Head of caudate nucleus (tissue), 42 donors: ENCODE data around the gene TFCP2L1.
A peak's percentile ranks its signal among the peaks of the same experiment; 100 is the strongest.
"Not testable (repeated sequence)": the region's sequence is repeated elsewhere in the genome, so short reads cannot be mapped to it uniquely, and the experiment has no call there.

Source experiments
- DNase-seq, 42 donors: peaks; one replicate each; pipeline versions ENCODE4 v3.0.0 to v3.0.0-alpha.2; 2020 to 2021; ENCODE audit warnings: mixed read lengths in 7 of 42
- intact Hi-C: fragments of 100-400 bp; cut with DNase I; formaldehyde crosslinking; loops from one replicate; pipeline ENCODE4 v1.15.0; 2022

The TFCP2L1 gene

DNA sequence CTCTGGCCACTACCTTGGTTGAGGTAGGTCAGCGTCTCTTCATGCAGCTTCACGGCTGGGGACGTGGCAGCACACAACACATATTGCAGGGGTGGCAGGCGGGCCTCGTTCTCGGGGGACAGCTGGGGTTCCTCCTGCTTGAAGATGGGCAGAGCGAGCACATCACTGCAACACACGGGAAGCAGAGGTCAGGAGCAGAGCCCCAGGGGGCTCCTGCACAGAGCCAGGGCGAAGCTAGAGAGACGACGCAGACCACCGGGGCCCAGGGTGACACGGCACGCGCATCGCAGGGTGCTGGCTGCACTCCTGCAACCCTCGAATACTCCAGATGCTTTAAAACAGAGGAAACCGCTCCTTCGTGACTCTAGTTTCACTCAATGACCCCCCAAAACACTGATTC is 3.9 kb downstream of the TFCP2L1 start:
- intact Hi-C loops, result no loop called here
- no peak for DNase-seq

DNA sequence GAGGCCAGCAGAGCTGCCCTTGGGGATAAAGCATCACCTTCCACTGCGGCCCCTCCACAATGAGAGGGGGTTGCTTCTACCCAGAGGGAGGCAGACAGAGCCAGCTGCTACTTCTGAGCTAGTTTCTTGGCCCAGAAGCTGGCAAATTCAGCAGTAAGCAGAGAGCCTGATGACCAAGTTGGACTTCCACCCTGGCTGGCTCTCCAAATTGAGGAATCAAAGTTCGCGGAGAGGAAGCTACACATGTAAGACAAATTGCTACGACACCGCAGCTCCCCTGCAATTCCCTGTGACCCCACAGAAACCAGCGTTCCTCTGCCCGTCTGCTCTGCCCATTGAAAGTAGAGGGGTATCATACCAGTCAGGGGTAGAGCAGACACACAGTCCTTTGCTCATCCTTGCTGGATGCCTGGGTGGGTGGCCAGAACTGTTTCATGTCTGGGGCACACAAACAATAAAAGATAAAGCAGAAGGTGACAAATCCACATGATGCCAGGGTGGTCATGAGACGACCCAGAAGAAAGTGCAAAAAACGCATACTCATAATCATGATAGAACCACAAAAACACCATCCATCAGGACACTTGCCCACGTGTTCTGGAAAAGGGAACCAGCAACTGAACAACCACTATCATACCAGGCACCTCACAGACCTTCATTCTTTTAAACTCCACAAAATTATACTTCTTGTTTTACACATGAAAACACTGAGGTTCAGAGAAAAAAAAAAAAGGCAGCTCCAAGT is 5.4 kb downstream of the TFCP2L1 start:
- intact Hi-C loops, result no loop called here
- DNase-seq, result peak in 2 of 42 donors; percentile 11 to 42

DNA sequence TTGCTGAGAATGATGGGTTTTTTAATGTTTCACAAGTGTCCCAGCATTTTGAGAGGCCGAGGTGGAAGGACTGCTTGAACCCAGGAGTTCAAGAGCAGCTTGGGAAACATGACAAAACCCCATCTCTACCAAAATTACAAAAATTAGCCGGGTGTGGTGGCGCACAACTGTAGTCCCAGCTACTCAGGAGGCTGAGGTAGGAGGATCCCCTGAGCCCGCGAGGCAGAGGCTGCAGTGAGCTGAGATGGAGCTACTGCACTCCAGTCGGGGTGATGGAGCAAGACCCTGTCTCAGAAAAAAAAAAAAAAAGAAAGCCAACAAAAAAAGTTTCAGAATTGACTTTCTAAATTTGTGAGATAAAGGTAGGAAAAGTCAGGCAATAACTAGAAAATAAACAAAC is 8.7 kb downstream of the TFCP2L1 start:
- no peak for DNase-seq
- intact Hi-C loops, result no loop called here

DNA sequence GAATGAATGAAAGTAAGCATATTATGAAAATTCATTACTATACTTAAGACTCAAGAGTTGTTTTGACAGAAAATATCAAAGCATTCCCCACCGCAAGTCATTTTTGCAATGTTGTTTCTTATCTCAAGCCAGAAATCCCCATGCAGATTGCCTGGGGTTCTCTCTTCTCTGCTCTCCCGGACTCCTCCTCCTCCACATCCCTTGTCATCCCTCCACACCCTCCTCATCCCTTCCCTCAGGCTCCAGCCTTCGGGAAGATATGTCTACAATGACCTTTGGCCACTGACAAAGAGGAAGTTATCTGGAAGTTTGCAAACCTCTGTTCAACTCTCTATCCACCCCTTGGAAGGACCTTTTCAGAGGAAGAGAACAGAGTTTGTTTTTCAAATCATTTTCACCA is 11.9 kb downstream of the TFCP2L1 start:
- DNase-seq, result no peak
- intact Hi-C loops, result no loop called here

DNA sequence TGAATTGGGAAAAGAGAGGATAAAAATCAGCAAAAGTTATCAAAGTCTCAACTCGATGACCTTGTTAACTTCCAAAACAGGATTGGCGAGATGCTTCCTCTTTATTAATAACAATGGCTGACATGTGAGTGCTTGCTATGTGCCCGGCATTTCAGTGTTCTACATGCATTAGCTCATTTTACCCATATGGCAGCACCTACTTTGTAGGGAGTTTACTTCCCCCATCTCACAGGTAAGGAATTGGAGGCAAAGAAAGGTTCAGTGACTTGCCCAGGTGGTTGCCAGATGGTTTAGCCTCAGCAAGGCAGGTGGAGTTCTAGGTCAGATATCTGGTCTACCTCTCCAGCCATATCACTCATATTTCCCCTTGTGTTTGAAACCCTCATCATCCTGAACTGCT is 12.4 kb downstream of the TFCP2L1 start:
- intact Hi-C loops, result no loop called here
- DNase-seq, result no peak

DNA sequence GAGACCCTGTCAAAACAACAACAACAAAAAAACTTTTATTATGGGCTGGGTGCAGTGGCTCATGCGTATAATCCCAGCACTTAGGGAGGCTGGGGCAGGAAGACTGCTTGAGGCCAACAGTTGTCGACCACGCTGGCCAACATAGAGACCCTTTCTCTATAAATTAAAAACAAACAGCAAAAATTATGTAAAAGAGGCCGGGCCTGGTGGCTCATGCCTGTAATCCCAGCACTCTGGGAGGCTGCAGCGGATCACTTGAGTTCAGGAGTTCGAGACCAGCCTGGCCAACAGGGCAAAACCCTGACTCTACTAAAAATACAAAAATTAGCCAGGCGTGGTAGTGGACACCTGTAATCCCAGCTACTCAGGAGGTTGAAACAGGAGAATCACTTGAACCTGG is 15.6 kb downstream of the TFCP2L1 start:
- DNase-seq, intact Hi-C loops: not testable (repeated sequence)

DNA sequence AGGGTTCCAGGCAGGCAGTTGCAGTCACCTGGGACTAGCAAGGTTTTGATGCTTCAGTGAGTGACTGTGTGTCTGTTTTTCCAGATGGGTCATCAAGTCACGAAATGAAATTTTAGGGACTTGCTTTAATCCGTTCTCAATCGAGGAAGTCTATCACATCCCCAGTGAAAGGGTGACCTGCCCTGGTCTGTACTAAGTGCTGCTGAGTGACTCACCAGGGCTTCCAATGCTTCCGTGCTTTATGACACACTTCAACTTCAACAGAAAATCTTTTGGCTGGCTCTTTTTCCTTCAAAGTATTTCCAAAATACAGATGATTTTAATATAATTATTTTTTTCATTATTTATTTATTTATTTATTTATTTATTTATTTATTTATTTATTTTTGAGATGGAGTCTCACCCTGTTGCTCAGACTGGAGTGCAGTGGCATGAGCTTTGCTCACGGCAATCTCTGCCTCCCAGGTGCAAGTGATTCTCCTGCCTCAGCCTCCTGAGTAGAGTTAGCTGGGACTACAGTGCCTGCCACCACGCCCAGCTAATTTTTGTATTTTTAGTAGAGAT is 18.4 kb downstream of the TFCP2L1 start:
- DNase-seq, result no peak
- intact Hi-C loops, result no loop called here

DNA sequence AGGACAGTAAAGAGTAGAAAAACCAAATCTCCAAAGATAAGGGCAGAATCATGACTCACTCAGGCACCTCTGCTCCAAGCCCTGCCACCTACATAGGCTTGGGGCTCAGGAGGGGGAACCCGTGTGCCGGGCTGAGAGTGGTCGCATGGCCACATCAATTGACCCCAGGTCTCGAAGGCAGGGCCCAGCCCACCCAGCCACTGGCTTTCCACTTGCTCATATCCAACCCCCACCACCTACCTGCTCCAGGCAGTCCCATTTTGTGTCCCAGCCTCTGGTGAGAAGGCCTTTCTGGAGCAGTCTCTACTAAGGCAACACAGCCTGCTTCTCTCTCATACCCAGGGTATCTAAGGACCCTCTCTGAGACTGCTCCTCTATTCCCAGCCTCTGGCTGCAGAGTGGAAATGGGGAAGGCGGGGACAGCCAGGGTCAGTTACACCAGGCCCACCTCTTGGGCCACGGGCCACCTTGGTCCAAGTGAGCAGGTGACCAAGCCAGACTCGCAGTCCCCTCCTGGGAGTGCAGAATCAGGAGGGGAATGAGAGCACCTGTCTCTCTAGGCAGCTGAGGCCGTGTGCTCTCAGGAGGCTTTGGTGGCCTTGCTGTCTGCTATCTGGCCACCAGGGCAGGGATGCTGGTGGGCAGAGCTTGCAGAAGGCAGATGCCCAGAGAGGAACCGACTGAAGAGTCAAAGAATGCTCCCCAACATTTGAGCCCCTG is 20.8 kb downstream of the TFCP2L1 start:
- DNase-seq, result no peak
- intact Hi-C loops, result no loop called here

DNA sequence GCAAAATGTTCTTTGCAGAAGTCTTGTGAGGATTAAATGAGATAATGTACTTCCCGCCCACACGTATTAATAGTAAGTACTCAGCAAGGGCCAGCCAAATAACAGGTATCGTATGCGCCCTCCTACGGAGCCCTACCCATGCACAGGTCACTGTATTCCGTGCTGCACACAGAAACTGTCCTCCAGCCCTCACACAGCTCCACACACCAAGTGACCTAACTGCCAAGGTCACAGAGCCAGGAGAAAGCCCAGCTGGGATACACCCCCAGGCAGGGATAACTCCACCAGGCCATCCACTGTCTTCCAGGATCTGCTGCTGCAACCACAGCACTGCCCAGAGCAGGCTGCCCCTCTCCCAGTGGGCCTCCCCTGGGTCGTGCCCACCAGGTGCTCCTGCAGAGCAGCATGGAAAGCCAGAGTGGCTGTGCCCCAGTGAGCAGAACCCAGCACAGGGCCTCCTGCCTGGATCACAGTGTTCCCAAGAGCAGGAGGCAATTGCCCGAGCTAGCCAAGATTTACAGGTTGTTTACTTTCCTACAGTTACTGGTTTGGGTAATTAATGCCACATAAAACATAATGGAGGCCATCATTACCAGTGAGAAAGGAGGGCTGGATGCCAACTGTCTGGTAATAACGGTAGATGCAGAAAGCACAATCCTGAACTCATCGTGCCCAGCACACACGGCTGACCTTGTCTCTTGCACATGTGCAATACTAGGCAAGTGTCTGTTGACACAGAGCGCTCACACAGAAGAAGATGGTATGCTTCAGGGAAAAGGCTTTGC is 24.4 kb downstream of the TFCP2L1 start:
- intact Hi-C loops, result no loop called here
- no peak for DNase-seq

DNA sequence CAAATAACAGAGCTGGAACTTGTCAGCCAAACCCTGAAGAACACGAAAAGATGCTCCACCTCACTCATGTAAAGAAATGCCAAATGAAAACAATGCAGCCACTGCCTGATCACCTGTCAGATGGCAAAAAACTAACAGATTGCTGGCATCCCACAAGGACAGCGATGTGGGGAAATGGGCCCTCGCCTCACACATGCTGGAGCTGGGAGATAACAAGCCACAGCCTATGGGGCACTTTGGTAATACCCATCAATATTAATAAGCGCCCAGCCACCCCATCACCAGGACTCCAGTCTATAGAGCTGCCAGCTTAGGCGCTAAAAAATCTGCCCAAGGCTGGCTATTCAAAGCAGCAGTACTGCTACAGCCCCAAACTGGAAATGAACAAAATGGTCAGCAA is 27.0 kb downstream of the TFCP2L1 start:
- intact Hi-C loops, result no loop called here

DNA sequence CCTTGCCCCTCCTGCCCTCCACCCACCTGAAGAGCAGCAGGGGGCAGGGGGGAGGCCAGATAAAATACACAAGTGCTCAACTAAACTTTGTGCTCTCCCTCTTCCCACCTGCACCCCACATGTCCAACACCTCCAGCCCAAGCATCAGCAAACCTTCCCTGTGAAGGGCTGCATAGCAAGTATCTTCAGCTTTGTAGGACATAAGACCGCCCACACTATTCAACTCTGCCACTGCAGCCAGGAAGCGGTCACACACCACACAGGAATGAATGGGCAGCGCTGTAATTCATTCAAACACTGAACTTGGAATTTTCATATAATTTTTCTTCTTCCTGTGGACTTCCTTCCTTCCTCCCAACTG is 27.5 kb downstream of the TFCP2L1 start:
- intact Hi-C loops, result no loop called here
- DNase-seq, result no peak

More for the DNA sequence above, 27.0 kb downstream of the TFCP2L1 start:
- peak in 1 of 42 donors; percentile 17 for DNase-seq

DNA sequence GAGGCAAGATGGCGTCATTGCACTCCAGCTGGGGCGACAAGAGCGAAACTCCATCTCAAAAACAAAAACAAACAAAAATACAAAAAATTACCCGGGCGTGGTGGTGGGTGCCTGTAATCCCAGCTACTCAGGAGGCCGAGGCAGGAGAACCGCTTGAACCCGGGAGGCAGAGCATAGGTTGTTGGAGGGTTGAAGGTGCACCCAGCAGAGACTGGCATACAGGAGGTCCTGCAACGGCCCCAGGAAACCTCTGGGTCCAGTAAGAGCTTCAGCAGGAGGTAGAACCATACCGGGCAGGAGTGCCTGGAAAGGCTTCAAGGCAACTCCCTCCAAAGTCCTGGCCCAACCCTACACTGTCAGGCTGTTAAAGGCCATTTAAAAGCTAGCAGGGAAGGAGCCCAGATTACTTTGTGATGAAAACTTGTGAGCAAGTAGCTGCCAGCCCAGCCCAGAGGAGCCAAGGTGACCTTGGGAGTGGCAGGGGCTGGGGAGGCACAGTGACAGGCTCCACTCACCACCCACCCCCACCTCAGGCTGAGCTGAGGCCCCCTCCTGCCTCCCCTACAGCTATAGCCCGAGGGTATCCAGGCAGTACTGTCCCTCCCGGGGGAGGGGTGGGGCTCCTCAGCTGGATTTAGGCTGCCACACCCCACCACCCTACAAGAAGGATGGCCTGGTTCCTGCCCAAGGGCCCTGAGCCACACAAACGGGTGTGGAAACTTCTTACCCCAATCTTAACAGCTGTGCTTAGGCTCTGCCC is 28.1 kb downstream of the TFCP2L1 start:
- peak in 1 of 42 donors; percentile 10 for DNase-seq
- intact Hi-C loops, result no loop called here

DNA sequence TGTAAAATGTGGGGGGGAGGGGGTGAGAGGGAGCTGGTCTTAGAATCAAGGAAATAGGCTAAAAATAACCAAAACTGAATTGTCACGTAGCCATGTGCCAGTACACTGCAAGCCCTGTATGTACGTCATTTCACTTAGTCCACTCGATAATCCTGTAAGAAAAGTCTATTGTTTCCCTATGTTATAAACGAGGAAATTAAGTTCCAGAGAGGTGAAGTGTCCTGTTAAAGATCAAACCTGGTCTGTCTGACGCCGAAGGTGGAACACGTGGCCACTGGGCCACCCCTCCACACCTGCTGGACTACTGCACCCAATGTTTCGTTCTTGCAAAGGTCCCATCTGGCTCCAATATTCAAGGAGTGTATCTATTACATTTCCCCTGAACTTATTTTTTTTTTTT is 29.6 kb downstream of the TFCP2L1 start:
- DNase-seq, result peak in 1 of 42 donors; percentile 14

DNA sequence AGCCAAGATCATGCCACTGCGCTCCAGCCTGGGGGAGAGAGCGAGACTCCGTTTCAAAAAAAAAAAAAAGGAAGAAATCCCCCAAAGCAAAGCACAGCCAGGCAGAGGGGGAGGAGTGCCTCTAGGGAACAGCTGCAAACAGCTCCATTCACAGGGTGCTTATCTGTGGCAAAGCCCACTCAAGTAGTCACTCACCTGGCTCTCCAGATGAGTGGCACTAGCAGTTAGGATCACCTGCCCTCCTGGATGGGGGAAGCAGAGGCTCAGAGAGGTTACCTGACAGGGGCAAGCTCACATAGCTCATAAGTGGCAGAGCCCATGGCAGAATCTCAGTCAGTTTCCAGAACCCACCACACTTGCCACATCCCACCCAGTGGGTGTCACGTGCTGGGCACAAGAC is 30.3 kb downstream of the TFCP2L1 start:
- DNase-seq, result peak in 1 of 42 donors; percentile 8
- intact Hi-C loops, result no loop called here

More for the DNA sequence above, 29.6 kb downstream of the TFCP2L1 start:
- intact Hi-C loops, result no loop called here

DNA sequence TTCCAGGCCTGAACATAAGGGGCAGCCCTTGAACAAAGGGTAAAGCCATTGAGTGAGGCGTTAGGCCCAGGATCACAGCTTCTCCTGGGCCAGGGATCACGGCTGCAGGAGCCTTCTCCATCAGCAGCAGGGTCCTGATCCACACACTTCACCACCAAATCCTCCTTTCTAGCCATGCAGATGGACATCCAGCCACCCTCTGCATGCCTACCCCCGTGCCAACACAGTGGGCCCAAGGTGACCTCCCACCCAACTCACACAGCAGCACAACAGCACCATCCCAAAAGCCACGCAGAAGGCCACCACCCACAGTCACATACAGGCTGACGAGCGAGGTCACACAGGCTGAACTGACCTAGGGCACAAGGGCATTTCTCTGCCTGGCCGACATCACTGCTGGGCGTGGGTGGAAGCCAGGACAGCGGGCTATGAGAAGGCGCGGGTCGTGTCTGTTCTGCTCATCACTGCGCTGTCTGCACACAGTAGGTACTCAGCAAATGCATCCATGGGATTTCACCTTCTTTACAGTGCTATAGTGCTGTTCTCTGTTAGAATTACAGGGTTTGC is 31.2 kb downstream of the TFCP2L1 start:
- intact Hi-C loops, result no loop called here
- no peak for DNase-seq

DNA sequence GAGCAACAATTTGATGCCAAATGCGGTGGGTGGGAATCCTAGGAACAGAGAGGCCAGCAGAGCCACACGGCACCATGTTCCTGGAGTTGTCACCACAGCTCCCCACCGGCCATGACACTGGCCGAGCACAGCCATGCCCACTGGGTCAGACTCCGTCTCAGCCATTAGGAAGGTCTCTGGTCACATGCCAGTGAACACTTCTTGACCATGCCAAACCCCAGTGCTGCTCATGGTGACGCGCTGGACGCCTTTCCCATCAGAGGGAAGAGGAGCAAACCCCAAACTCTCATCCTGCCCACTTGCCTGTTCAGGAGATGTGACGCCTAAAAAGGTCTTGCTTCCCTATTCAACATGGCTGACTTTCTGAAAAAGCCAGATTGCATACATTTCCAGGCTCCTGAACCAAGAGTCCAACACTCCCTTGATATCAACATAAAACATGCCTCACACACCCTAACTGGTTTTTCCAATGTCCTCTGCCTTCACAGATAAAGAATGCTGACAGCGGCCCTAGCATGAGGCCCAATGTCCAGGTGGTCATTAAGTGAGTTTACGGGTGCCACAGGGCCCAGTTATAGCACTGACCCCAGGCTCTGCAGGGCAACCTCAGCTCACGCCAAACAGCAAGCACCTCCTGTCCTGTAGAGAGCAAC is 31.9 kb downstream of the TFCP2L1 start:
- DNase-seq, result no peak
- intact Hi-C loops, result no loop called here

DNA sequence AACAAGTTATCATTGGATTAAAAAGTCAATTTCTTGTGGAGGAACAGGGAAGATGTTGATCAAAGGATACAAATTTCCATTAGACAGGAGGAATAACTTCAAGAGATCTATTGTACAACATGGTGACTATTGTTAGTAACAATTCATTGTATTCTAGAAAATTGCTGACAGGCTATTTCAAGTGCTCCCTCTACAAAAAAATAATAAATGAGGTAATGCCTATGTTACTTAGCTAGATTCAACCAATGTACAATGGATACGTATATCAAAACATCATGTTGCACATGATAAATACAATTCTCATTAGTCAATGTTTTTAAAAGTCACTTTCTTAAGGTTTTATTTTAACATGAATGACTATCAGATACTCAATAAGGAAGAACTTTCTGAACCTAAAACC is 33.5 kb downstream of the TFCP2L1 start:
- DNase-seq, result no peak
- intact Hi-C loops, result no loop called here

DNA sequence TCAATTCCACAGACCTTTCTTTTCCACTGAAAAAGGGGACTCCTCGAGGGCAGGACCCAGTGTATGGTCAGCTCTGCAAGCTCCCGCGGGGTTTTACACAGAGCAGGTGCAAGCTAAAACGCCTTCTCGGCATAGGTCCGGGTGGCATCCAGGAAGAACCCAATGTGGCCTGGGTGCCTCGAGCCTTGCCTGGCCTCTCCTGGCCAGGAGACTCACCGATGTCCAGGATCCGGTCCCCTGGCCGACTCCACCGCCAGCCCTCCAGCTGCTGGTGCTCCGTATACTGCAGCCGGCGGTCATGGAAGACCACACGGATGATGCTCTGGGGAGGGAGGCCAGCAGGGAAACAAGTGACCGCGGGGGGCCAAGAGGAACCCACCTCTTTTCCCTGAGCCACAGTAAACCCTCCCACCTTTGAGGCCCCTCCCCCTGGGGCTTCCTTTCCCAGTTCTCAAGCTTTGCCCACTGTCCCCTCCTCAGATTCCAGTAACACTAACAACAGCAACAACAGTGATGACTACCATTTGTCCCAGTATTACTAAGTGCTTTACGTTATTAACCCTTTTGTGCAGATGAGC is 36.1 kb downstream of the TFCP2L1 start:
- no peak for DNase-seq
- intact Hi-C loops, result no loop called here
